ENCODE data around the gene ZDHHC8.

- TF ChIP-seq CTCF (IDR thresholded peaks at IDR 0.05): no peak
- no peak for TF ChIP-seq POLR2AphosphoS5 (IDR thresholded peaks at IDR 0.05)
- TF ChIP-seq POLR2A (IDR thresholded peaks at IDR 0.05): no peak
These were observed 43.9 kb downstream of the ZDHHC8 start for GRCh38 chr22:20175597-20175900.
